GM12878 (cell line): ENCODE data around the gene CAST. TPM values are rescaled to one million over a fixed set of nuclear protein-coding genes. Genes with fewer than 3 reads are reported as not detected.

Source experiments
- ATAC-seq: fragments of 200-7000 bp; cut with Tn5 transposase; 3 replicates; pipeline ENCODE4 v1.9.1; 2020; ENCODE audit warnings: mild to moderate bottlenecking, moderate library complexity
- BruUV-seq: library from RNA; stranded (reverse); fragments of 400-500 nt; replicated peaks from 2 replicates; lab custom pipeline; 2021; lab: Mats Ljungman, UMichigan
- CTCF ChIA-PET: fragments of 300-600 bp; sonication (Branson Sonifier 250); formaldehyde crosslinking; extraction: SDS; loops from one replicate; lab custom pipeline; 2021; ENCODE audit warnings: inconsistent platforms; lab: Yijun Ruan, JAX
- POLR2A ChIA-PET: fragments of 350-600 bp; formaldehyde crosslinking; extraction: SDS; loops from one replicate; lab custom pipeline; 2021; ENCODE audit warnings: inconsistent platforms; lab: Charles Lee
- RAD21 ChIA-PET: fragments of 300-600 bp; sonication (Branson Sonifier 250); formaldehyde crosslinking; loops from one replicate; lab custom pipeline; 2023; ENCODE audit warnings: antibody characterized with exemption; ENCODE audit not compliant: unreplicated experiment; lab: Charles Lee
- SMC1A ChIA-PET: fragments of 300-600 bp; sonication (Branson Sonifier 250); formaldehyde crosslinking; loops from one replicate; lab custom pipeline; 2023; ENCODE audit not compliant: unreplicated experiment, uncharacterized antibody; lab: Charles Lee
- DNase-seq: peaks from one replicate; pipeline ENCODE4 v3.0.0-alpha.2; 2011; ENCODE audit warnings: low read depth, low spot score
- FAIRE-seq: peaks from 3 replicates; lab custom pipeline; 2011; peaks lifted over from hg19 to GRCh38; lab: Jason Lieb, UNC
- H2AFZ ChIP-seq: 2 replicates; pipeline ENCODE4 v1.6.0; 2011; ENCODE audit warnings: low read depth, low read length, control low read depth; ENCODE audit not compliant: control insufficient read depth
- H3K27ac ChIP-seq: 2 replicates; pipeline ENCODE4 v1.5.1; 2011; ENCODE audit warnings: control low read depth; ENCODE audit not compliant: control insufficient read depth, insufficient read depth
- H3K27me3 ChIP-seq, 2 experiments: replicated peaks in 1 of 2; 2 replicates each; pipeline versions ENCODE4 v1.6.0 to v1.6.1; 2011; ENCODE audit warnings: low read length in 1 of 2; ENCODE audit not compliant: control insufficient read depth in 2 of 2, insufficient read depth in 2 of 2
- H3K36me3 ChIP-seq, 2 experiments: 2 replicates each; pipeline ENCODE4 v1.5.1; 2011; ENCODE audit warnings: low read length in 1 of 2; ENCODE audit not compliant: control insufficient read depth in 2 of 2, insufficient read depth in 2 of 2
- H3K4me1 ChIP-seq: 2 replicates; pipeline ENCODE4 v1.6.1; 2011; ENCODE audit warnings: mild to moderate bottlenecking, low read length, moderate library complexity, mixed read lengths; ENCODE audit not compliant: control insufficient read depth, insufficient read depth
- H3K4me2 ChIP-seq: 2 replicates; pipeline ENCODE4 v1.6.0; 2011; ENCODE audit warnings: control low read depth; ENCODE audit not compliant: control insufficient read depth, insufficient read depth
- H3K4me3 ChIP-seq: fragments of 200-600 bp; sonication (generic); 2 replicates; pipeline ENCODE4 v1.5.1; 2016
- H3K79me2 ChIP-seq: 2 replicates; pipeline ENCODE4 v1.6.0; 2011; ENCODE audit warnings: low read length; ENCODE audit not compliant: control insufficient read depth, insufficient read depth
- H3K9ac ChIP-seq: 2 replicates; pipeline ENCODE4 v1.8.0; 2011; ENCODE audit warnings: low read length, control low read depth, mixed read lengths; ENCODE audit not compliant: control insufficient read depth, insufficient read depth
- H3K9me3 ChIP-seq: replicated peaks from 3 replicates; pipeline ENCODE4 v1.5.1; 2011; ENCODE audit warnings: mild to moderate bottlenecking, low read length; ENCODE audit not compliant: control insufficient read depth, insufficient read depth
- H4K20me1 ChIP-seq: 2 replicates; pipeline ENCODE4 v1.6.0; 2011; ENCODE audit not compliant: control insufficient read depth, insufficient read depth
- BACH1 ChIP-seq: fragments of 450-650 bp; IDR thresholded peaks from 2 replicates; pipeline ENCODE4 v1.6.1; 2017; ENCODE audit warnings: mild to moderate bottlenecking, borderline replicate concordance
- CBFB ChIP-seq: IDR thresholded peaks from 2 replicates; pipeline ENCODE4 v1.6.1; 2016; ENCODE audit warnings: antibody characterized with exemption, low read depth
- CBX3 ChIP-seq: fragments of 200-600 bp; sonication (generic); IDR thresholded peaks from 2 replicates; pipeline ENCODE4 v1.6.1; 2016; ENCODE audit warnings: low read depth, borderline replicate concordance
- DPF2 ChIP-seq: fragments of 450-650 bp; IDR thresholded peaks from 2 replicates; pipeline ENCODE4 v1.6.1; 2017; ENCODE audit warnings: mild to moderate bottlenecking
- EZH2 ChIP-seq: IDR thresholded peaks from 2 replicates; pipeline ENCODE4 v1.6.1; 2012; ENCODE audit warnings: low read depth, mild to moderate bottlenecking, control low read depth, inconsistent platforms, low read length, borderline replicate concordance; ENCODE audit not compliant: control insufficient read depth
- FOXK2 ChIP-seq: fragments of 450-650 bp; IDR thresholded peaks from 2 replicates; pipeline ENCODE4 v1.6.1; 2017; ENCODE audit warnings: mild to moderate bottlenecking, moderate library complexity
- GABPA ChIP-seq: IDR thresholded peaks from 2 replicates; pipeline ENCODE4 v1.6.1; 2014; ENCODE audit warnings: antibody characterized with exemption, low read depth, mild to moderate bottlenecking, inconsistent platforms
- HDGF ChIP-seq: fragments of 450-650 bp; IDR thresholded peaks from 2 replicates; pipeline ENCODE4 v1.6.1; 2016; ENCODE audit warnings: antibody characterized with exemption
- MXI1 ChIP-seq: fragments of 150-350 bp; IDR thresholded peaks from 2 replicates; pipeline ENCODE4 v1.6.1; 2011; ENCODE audit warnings: low read depth, mild to moderate bottlenecking, inconsistent platforms, low read length, improper control_type of control experiment
- RFX5 ChIP-seq: IDR thresholded peaks from 2 replicates; pipeline ENCODE4 v1.6.1; 2011; ENCODE audit warnings: low read depth, low read length, improper control_type of control experiment
- SMAD5 ChIP-seq: IDR thresholded peaks from 2 replicates; pipeline ENCODE4 v1.6.1; 2016; ENCODE audit warnings: antibody characterized with exemption, low read depth
- SMARCA5 ChIP-seq: fragments of 450-650 bp; IDR thresholded peaks from 2 replicates; pipeline ENCODE4 v1.6.1; 2017; ENCODE audit warnings: mild to moderate bottlenecking
- TCF12 ChIP-seq: IDR thresholded peaks from 2 replicates; pipeline ENCODE4 v1.6.1; 2011; ENCODE audit warnings: low read depth, mild to moderate bottlenecking, low read length
- USF2 ChIP-seq: IDR thresholded peaks from 2 replicates; pipeline ENCODE4 v1.6.1; 2011; ENCODE audit warnings: low read depth, low read length, improper control_type of control experiment, borderline replicate concordance
- ZBTB11 ChIP-seq: fragments of 450-650 bp; formaldehyde crosslinking; IDR thresholded peaks from 2 replicates; pipeline ENCODE4 v1.5.0; 2022; ENCODE audit warnings: mild to moderate bottlenecking, missing genetic modification characterization
- ZNF274 ChIP-seq: IDR thresholded peaks from one replicate; pipeline ENCODE4 v1.8.0; 2011; ENCODE audit not compliant: insufficient read length, insufficient read depth
- ZNF622 ChIP-seq: fragments of 450-650 bp; IDR thresholded peaks from 2 replicates; pipeline ENCODE4 v1.6.1; 2017; ENCODE audit warnings: mild to moderate bottlenecking, inconsistent platforms
- in situ Hi-C: fragments of 300-500 bp; cut with MboI; formaldehyde crosslinking; loops from 9 replicates; pipeline ENCODE4 v1.14.3; 2018; ENCODE audit warnings: mixed read lengths
- intact Hi-C: fragments of 100-400 bp; cut with micrococcal nuclease; formaldehyde crosslinking; loops from one replicate; pipeline ENCODE4 v1.14.2; 2022; ENCODE audit not compliant: unreplicated experiment
- polyA plus RNA-seq, 11 experiments: library from polyadenylated mRNA; depleted of rRNA in 4 of 11; unstranded in 6 of 11; stranded (reverse) in 5 of 11; fragments of >200 nt; fragmentation: Nextera tagmentation in 4 of 11; fragmentation: Illumina TruSeq in 1 of 11; extraction: Ambion mirVana in 4 of 11; extraction: Trizol in 1 of 11; gene quantifications; 1 replicate in 1 of 11; 2 replicates in 10 of 11; pipeline versions ENCODE4 v1.2.1 to v1.2.3, GENCODE V29; 2011 to 2016; ENCODE audit warnings: inconsistent platforms in 2 of 11, missing spikeins in 2 of 11, low read depth in 1 of 11
- total RNA-seq, 4 experiments: library from RNA; depleted of rRNA in 3 of 4; stranded (reverse); fragments of >200 nt in 3 of 4; fragmentation: Illumina TruSeq in 1 of 4; extraction: Trizol in 1 of 4; gene quantifications; 2 replicates each; pipeline versions ENCODE4 v1.2.1 to v1.2.3, GENCODE V29; 2013 to 2021
- TF ChIP-seq, protein P1 (sequence below): fragments of 450-650 bp; IDR thresholded peaks from 2 replicates; pipeline ENCODE4 v1.6.1; 2017; ENCODE audit warnings: low read depth, mild to moderate bottlenecking, moderate library complexity

The CAST gene
- total and polyA plus RNA-seq, 10 of the 15 experiments (the other 5 are each of a cell fraction or from before 2014, with no cell fraction given), result 31.7 to 140 (median 68.5) TPM

GRCh38 chr5:96812851-96813250 lies 150.7 kb downstream of the CAST start:
- H3K4me3 ChIP-seq, result no peak overlapping the region
- no peak overlapping the region for H3K4me2 ChIP-seq
- no peak for DNase-seq
- CTCF ChIA-PET, result interaction anchor here (1.1 to 1.2 kb wide), 2 partner anchors 11 to 56 kb away, joined by 3 to 7 read pairs; no protein-coding TSS in a partner anchor
- no peaks in the 10 kb centered on the region for H3K27me3 ChIP-seq
- RAD21 ChIA-PET, result interaction anchor here (1.5 to 1.6 kb wide), 2 partner anchors 26 to 58 kb away, joined by 3 to 4 read pairs; no protein-coding TSS in a partner anchor
- ATAC-seq, result no peak
- peaks cover 2% of the 10 kb centered on the region for H3K79me2 ChIP-seq
- SMC1A ChIA-PET, result interaction anchor here (1.0 to 1.7 kb wide), 5 partner anchors 14 to 84 kb away, joined by 3 to 5 read pairs (median 3); no protein-coding TSS in a partner anchor
- no peaks in the 10 kb centered on the region for H4K20me1 ChIP-seq
- H3K9me3 ChIP-seq, result no peaks in the 10 kb centered on the region
- no peaks in the 10 kb centered on the region for H3K36me3 ChIP-seq
- intact Hi-C loops, result no loop called here
- H3K9ac ChIP-seq, result no peak overlapping the region
- in situ Hi-C loops, result no loop called here
- FAIRE-seq, result no peak
- BruUV-seq, result no TSS peak
- TF ChIP-seq CBX3 (no peak), BACH1 (no peak), HDGF (no peak), RFX5 (no peak), MXI1 (no peak), FOXK2 (no peak), USF2 (no peak), DPF2 (no peak), SMARCA5 (no peak), ZNF274 (no peak), GABPA (no peak), EZH2 (no peak), ZBTB11 (CRISPR knock-in tag) (no peak), CBFB (no peak), SMAD5 (no peak), ZNF622 (no peak), TCF12 (no peak)
- TF ChIP-seq, protein P1, sequence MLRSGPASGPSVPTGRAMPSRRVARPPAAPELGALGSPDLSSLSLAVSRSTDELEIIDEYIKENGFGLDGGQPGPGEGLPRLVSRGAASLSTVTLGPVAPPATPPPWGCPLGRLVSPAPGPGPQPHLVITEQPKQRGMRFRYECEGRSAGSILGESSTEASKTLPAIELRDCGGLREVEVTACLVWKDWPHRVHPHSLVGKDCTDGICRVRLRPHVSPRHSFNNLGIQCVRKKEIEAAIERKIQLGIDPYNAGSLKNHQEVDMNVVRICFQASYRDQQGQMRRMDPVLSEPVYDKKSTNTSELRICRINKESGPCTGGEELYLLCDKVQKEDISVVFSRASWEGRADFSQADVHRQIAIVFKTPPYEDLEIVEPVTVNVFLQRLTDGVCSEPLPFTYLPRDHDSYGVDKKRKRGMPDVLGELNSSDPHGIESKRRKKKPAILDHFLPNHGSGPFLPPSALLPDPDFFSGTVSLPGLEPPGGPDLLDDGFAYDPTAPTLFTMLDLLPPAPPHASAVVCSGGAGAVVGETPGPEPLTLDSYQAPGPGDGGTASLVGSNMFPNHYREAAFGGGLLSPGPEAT, result no peak
- TF ChIP-seq, all 136 proteins: peak for 0
- POLR2A ChIA-PET, result interaction anchor here (0.5 to 1.5 kb wide), 3 partner anchors 114 to 1964 kb away, joined by 3 to 4 read pairs (median 3); no protein-coding TSS in a partner anchor
- Histone ChIP-seq H2AFZ (no peak overlapping the region), H3K4me1 (peaks cover 19% of the 10 kb centered on the region), H3K27ac (no peak overlapping the region)
